K562 (cell line): ENCODE measurements around the gene FTSJ1. TPM values are rescaled to one million over a fixed set of nuclear protein-coding genes. Genes with fewer than 3 reads are reported as not detected.

Experiments used
- ETS2 ChIP-seq: IDR thresholded peaks from 2 replicates; pipeline ENCODE4 v1.6.1; 2016; ENCODE audit warnings: borderline replicate concordance, missing genetic modification characterization, mild to moderate bottlenecking, moderate library complexity, missing compliant biosample characterization; ENCODE audit not compliant: poor library complexity, severe bottlenecking
- FOXP1 ChIP-seq: sonication (generic); formaldehyde crosslinking; IDR thresholded peaks from 2 replicates; pipeline ENCODE4 v1.8.0; 2022; ENCODE audit warnings: mild to moderate bottlenecking, missing genetic modification reagents
- NR4A1 ChIP-seq, 2 experiments: fragments of 250-450 bp in 1 of 2; fragments of 450-650 bp in 1 of 2; sonication (Bioruptor Pico) in 1 of 2; IDR thresholded peaks; 2 replicates each; pipeline versions ENCODE4 v1.4.0 to v1.6.1; 2016 to 2020; ENCODE audit warnings: mild to moderate bottlenecking in 2 of 2, missing compliant biosample characterization in 1 of 2, missing genetic modification characterization in 1 of 2, moderate library complexity in 1 of 2
- PHB ChIP-seq: fragments of 250-450 bp; sonication (Bioruptor Pico); IDR thresholded peaks from 2 replicates; pipeline ENCODE4 v1.5.0; 2021
- PTBP1 ChIP-seq: fragments of 200-400 bp; formaldehyde crosslinking; IDR thresholded peaks from 2 replicates; pipeline ENCODE4 v1.6.1; 2017; ENCODE audit warnings: low read depth, low read length
- RCOR1 ChIP-seq, 2 experiments: IDR thresholded peaks; 2 replicates each; pipeline ENCODE4 v1.6.1; 2012; ENCODE audit warnings: low read depth in 2 of 2, low read length in 2 of 2, borderline replicate concordance in 1 of 2, improper control_type of control experiment in 1 of 2
- SMAD3 ChIP-seq: fragments of 450-650 bp; formaldehyde crosslinking; conservative IDR thresholded peaks from 2 replicates; pipeline ENCODE4 v1.4.0; 2020; ENCODE audit warnings: mild to moderate bottlenecking
- SMARCE1 ChIP-seq: fragments of 450-650 bp; IDR thresholded peaks from 2 replicates; pipeline ENCODE4 v1.7.1; 2016; ENCODE audit warnings: mild to moderate bottlenecking
- SREBF1 ChIP-seq: fragments of 150-350 bp; IDR thresholded peaks from 2 replicates; pipeline ENCODE4 v1.6.1; 2014; ENCODE audit warnings: antibody characterized with exemption, low read depth, low read length, borderline replicate concordance
- SRSF9 ChIP-seq: fragments of 200-400 bp; formaldehyde crosslinking; IDR thresholded peaks from 2 replicates; pipeline ENCODE4 v1.6.1; 2017; ENCODE audit warnings: low read depth, low read length, borderline replicate concordance
- TARDBP ChIP-seq: fragments of 450-650 bp; IDR thresholded peaks from 2 replicates; pipeline ENCODE4 v1.6.1; 2016
- polyA plus RNA-seq, 8 experiments: library from polyadenylated mRNA; depleted of rRNA in 4 of 8; stranded (reverse) in 5 of 8; unstranded in 3 of 8; fragments of >200 nt; fragmentation: Nextera tagmentation in 2 of 8; fragmentation: Illumina TruSeq in 1 of 8; extraction: Ambion mirVana in 2 of 8; extraction: Trizol in 1 of 8; gene quantifications; 2 replicates each; pipeline versions ENCODE4 v1.2.1 to v1.2.3, GENCODE V29; 2011 to 2014; ENCODE audit warnings: inconsistent platforms in 1 of 8, missing spikeins in 1 of 8
- total RNA-seq, 7 experiments: library from RNA; depleted of rRNA in 6 of 7; stranded (reverse); fragments of >200 nt in 6 of 7; fragmentation: Illumina TruSeq in 2 of 7; extraction: Trizol in 2 of 7; gene quantifications; 2 replicates each; pipeline versions ENCODE4 v1.2.1 to v1.2.3, GENCODE V29; 2011 to 2021; ENCODE audit warnings: low replicate concordance in 1 of 7
- TF ChIP-seq, protein P1 (sequence below): fragments of 250-450 bp; sonication (Bioruptor Pico); IDR thresholded peaks from 2 replicates; pipeline ENCODE4 v1.8.0; 2022; ENCODE audit warnings: inconsistent platforms
- TF ChIP-seq, protein P2 (sequence below): fragments of 250-450 bp; sonication (Bioruptor Pico); IDR thresholded peaks from 2 replicates; pipeline ENCODE4 v1.8.0; 2021; ENCODE audit warnings: mild to moderate bottlenecking, moderate library complexity
- TF ChIP-seq, protein P3 (sequence below): fragments of 250-450 bp; sonication (Bioruptor Pico); IDR thresholded peaks from 2 replicates; pipeline ENCODE4 v1.4.0; 2020
- TF ChIP-seq, protein P4 (sequence below): fragments of 250-450 bp; sonication (Bioruptor Pico); IDR thresholded peaks from 2 replicates; pipeline ENCODE4 v1.4.0; 2020; ENCODE audit warnings: mild to moderate bottlenecking, moderate library complexity, borderline replicate concordance

The FTSJ1 gene
- total and polyA plus RNA-seq, 9 of the 15 experiments (the other 6 are each of a cell fraction or from before 2014, with no cell fraction given), result 12.2 to 95.6 (median 71.6) TPM

DNA sequence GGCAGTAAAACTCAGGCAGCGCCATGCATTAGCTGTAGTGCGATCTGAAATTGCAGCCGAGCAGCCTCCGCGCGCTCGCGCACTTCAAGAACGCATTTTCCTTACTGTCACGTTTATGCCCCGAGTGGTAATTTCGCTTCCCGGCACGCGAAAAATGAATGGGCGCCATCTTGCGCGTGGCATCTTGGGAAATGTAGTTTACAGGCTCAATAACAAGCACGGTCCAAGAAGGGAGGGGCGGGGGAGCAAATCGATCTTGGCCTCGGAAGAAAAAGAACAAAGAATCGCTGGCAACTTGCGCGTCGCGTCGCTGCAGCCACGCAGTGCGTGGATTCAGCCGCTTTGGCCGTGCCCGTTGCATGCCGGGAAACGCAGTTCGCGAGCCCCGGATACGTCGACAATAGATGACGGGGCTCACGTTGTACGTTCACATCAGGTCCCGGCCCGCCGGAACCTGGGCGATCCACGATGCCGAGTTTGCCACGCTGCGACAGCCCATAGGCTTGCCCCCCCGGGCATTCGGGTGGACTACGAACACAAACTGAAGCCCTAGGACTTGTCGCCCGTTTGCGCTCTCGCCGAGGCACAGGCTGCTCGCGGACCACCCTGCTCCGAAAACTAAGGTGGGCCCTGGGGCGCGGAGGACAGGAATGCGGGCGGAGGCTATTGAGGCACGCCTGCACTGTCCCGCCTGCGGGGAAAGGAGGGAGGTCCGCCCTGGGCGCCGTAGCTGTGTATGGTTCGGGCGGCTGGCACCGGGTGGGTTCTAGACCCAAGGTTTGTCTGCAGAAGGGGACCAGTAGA lies at the start of gene FTSJ1 (continued):
- TF ChIP-seq NR4A1 (CRISPR knock-in tag; IDR thresholded peaks at IDR 0.05), result no peak
- TF ChIP-seq NR4A1 (tag; IDR thresholded peaks at IDR 0.05), result no peak
- no peak for TF ChIP-seq PTBP1
- TF ChIP-seq, protein P1, sequence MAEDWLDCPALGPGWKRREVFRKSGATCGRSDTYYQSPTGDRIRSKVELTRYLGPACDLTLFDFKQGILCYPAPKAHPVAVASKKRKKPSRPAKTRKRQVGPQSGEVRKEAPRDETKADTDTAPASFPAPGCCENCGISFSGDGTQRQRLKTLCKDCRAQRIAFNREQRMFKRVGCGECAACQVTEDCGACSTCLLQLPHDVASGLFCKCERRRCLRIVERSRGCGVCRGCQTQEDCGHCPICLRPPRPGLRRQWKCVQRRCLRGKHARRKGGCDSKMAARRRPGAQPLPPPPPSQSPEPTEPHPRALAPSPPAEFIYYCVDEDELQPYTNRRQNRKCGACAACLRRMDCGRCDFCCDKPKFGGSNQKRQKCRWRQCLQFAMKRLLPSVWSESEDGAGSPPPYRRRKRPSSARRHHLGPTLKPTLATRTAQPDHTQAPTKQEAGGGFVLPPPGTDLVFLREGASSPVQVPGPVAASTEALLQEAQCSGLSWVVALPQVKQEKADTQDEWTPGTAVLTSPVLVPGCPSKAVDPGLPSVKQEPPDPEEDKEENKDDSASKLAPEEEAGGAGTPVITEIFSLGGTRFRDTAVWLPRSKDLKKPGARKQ (CRISPR knock-in tag), result no peak
- TF ChIP-seq, protein P2, sequence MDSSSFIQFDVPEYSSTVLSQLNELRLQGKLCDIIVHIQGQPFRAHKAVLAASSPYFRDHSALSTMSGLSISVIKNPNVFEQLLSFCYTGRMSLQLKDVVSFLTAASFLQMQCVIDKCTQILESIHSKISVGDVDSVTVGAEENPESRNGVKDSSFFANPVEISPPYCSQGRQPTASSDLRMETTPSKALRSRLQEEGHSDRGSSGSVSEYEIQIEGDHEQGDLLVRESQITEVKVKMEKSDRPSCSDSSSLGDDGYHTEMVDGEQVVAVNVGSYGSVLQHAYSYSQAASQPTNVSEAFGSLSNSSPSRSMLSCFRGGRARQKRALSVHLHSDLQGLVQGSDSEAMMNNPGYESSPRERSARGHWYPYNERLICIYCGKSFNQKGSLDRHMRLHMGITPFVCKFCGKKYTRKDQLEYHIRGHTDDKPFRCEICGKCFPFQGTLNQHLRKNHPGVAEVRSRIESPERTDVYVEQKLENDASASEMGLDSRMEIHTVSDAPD (CRISPR knock-in tag), result no peak
- TF ChIP-seq SREBF1, result peak; percentile 28; the same call in 1 of the 2 replicates
- TF ChIP-seq SMAD3, result no peak
- TF ChIP-seq ETS2 (tag), result no peak
- 0 out of 2 replicates have a peak, but pooled peaks have one; percentile 69 for TF ChIP-seq TARDBP
- TF ChIP-seq, protein P3, sequence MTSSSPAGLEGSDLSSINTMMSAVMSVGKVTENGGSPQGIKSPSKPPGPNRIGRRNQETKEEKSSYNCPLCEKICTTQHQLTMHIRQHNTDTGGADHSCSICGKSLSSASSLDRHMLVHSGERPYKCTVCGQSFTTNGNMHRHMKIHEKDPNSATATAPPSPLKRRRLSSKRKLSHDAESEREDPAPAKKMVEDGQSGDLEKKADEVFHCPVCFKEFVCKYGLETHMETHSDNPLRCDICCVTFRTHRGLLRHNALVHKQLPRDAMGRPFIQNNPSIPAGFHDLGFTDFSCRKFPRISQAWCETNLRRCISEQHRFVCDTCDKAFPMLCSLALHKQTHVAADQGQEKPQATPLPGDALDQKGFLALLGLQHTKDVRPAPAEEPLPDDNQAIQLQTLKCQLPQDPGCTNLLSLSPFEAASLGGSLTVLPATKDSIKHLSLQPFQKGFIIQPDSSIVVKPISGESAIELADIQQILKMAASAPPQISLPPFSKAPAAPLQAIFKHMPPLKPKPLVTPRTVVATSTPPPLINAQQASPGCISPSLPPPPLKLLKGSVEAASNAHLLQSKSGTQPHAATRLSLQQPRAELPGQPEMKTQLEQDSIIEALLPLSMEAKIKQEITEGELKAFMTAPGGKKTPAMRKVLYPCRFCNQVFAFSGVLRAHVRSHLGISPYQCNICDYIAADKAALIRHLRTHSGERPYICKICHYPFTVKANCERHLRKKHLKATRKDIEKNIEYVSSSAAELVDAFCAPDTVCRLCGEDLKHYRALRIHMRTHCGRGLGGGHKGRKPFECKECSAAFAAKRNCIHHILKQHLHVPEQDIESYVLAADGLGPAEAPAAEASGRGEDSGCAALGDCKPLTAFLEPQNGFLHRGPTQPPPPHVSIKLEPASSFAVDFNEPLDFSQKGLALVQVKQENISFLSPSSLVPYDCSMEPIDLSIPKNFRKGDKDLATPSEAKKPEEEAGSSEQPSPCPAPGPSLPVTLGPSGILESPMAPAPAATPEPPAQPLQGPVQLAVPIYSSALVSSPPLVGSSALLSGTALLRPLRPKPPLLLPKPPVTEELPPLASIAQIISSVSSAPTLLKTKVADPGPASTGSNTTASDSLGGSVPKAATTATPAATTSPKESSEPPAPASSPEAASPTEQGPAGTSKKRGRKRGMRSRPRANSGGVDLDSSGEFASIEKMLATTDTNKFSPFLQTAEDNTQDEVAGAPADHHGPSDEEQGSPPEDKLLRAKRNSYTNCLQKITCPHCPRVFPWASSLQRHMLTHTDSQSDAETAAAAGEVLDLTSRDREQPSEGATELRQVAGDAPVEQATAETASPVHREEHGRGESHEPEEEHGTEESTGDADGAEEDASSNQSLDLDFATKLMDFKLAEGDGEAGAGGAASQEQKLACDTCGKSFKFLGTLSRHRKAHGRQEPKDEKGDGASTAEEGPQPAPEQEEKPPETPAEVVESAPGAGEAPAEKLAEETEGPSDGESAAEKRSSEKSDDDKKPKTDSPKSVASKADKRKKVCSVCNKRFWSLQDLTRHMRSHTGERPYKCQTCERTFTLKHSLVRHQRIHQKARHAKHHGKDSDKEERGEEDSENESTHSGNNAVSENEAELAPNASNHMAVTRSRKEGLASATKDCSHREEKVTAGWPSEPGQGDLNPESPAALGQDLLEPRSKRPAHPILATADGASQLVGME (CRISPR knock-in tag), result no peak
- TF ChIP-seq FOXP1, result no peak
- TF ChIP-seq, protein P4, sequence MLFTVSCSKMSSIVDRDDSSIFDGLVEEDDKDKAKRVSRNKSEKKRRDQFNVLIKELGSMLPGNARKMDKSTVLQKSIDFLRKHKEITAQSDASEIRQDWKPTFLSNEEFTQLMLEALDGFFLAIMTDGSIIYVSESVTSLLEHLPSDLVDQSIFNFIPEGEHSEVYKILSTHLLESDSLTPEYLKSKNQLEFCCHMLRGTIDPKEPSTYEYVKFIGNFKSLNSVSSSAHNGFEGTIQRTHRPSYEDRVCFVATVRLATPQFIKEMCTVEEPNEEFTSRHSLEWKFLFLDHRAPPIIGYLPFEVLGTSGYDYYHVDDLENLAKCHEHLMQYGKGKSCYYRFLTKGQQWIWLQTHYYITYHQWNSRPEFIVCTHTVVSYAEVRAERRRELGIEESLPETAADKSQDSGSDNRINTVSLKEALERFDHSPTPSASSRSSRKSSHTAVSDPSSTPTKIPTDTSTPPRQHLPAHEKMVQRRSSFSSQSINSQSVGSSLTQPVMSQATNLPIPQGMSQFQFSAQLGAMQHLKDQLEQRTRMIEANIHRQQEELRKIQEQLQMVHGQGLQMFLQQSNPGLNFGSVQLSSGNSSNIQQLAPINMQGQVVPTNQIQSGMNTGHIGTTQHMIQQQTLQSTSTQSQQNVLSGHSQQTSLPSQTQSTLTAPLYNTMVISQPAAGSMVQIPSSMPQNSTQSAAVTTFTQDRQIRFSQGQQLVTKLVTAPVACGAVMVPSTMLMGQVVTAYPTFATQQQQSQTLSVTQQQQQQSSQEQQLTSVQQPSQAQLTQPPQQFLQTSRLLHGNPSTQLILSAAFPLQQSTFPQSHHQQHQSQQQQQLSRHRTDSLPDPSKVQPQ (CRISPR knock-in tag), result no peak
- TF ChIP-seq SMARCE1, result no peak
- no peak for TF ChIP-seq SRSF9
- 0 out of 4 replicates have a peak, but pooled peaks of 1 of the 2 experiments have one; percentile 8 for TF ChIP-seq RCOR1 (IDR thresholded peaks at IDR 0.05; ENCODE audit: borderline replicate concordance in 1 of 2, low read depth in 2 of 2, low read length in 2 of 2)
- TF ChIP-seq PHB (CRISPR knock-in tag), result no peak
